ENCODE data around the gene HSPA12A. TPM values are rescaled to one million over a fixed set of nuclear protein-coding genes. Genes with fewer than 3 reads are reported as not detected.

Gene HSPA12A
- total and polyA plus RNA-seq, 7 donors = 1.4 to 17.4 (median 12.3) TPM

DNA sequence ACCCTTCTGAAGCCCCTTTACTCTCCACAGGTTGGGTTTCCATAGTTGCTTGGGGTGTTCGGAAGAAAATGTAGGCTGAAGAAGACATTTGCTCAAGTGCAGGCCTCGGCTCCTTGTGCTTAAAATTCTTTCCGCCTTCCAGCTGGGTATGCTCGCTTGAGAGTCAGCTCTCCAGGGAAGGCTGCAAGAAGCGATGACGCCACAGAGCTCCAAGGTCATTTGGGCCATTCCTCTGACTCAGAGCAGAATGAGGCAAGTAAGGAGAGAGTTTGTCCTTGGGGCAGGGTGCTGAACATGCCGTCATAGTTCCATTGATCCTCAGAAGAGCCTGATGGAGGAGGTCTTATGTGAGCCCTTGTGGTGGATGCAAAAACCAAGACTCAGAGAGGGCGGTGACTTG is 27.4 kb upstream of the HSPA12A start:
- no peaks in the 10 kb centered on the region for H3K27me3 ChIP-seq
- no peak for TF ChIP-seq POLR2A (IDR thresholded peaks at IDR 0.05)
- TF ChIP-seq, protein P1, sequence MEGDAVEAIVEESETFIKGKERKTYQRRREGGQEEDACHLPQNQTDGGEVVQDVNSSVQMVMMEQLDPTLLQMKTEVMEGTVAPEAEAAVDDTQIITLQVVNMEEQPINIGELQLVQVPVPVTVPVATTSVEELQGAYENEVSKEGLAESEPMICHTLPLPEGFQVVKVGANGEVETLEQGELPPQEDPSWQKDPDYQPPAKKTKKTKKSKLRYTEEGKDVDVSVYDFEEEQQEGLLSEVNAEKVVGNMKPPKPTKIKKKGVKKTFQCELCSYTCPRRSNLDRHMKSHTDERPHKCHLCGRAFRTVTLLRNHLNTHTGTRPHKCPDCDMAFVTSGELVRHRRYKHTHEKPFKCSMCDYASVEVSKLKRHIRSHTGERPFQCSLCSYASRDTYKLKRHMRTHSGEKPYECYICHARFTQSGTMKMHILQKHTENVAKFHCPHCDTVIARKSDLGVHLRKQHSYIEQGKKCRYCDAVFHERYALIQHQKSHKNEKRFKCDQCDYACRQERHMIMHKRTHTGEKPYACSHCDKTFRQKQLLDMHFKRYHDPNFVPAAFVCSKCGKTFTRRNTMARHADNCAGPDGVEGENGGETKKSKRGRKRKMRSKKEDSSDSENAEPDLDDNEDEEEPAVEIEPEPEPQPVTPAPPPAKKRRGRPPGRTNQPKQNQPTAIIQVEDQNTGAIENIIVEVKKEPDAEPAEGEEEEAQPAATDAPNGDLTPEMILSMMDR (IDR thresholded peaks at IDR 0.05) = no peak
- TF ChIP-seq EP300 (IDR thresholded peaks at IDR 0.05) = no peak
- TF ChIP-seq POLR2AphosphoS5 (IDR thresholded peaks at IDR 0.05) = no peak
- no peak overlapping the region for H3K4me3 ChIP-seq
- H3K9me3 ChIP-seq = no peaks in the 10 kb centered on the region
- WGBS, 2 donors = 94% methylated on average over 8 of the region's 8 CpGs
- DNase-seq = peak; percentile 59
- intact Hi-C loops (cut with DNase I) = loop anchor here (5.0 kb wide), 1 partner anchor 37 kb away; no protein-coding TSS in a partner anchor
- H3K4me1 ChIP-seq = no peaks in the 10 kb centered on the region
- no peak overlapping the region for H3K27ac ChIP-seq
- H3K36me3 ChIP-seq = no peaks in the 10 kb centered on the region

- no peak overlapping the region for H3K27ac ChIP-seq
- H3K9me3 ChIP-seq = no peaks in the 10 kb centered on the region
- H3K36me3 ChIP-seq = no peaks in the 10 kb centered on the region
- 90 to 92% methylated on average over 7 of the region's 7 CpGs for WGBS, 2 donors
- no peaks in the 10 kb centered on the region for H3K4me1 ChIP-seq
- H3K27me3 ChIP-seq = no peaks in the 10 kb centered on the region
- no peak overlapping the region for H3K4me3 ChIP-seq
- TF ChIP-seq, protein P1 (IDR thresholded peaks at IDR 0.05) = no peak
- TF ChIP-seq EP300 (IDR thresholded peaks at IDR 0.05) = no peak
- DNase-seq = peak; percentile 20
- intact Hi-C loops (cut with DNase I) = loop anchor here (5.0 kb wide), 1 partner anchor 37 kb away; no protein-coding TSS in a partner anchor
Measured at GRCh38 chr10:116769368-116769767, 27.0 kb upstream of the HSPA12A start.

GRCh38 chr10:116768786-116769185 is 26.4 kb upstream of the HSPA12A start:
- no peaks in the 10 kb centered on the region for H3K36me3 ChIP-seq
- H3K9me3 ChIP-seq = no peaks in the 10 kb centered on the region
- DNase-seq = peak; percentile 17
- intact Hi-C loops (cut with DNase I) = loop anchor here (5.0 kb wide), 1 partner anchor 36 kb away; no protein-coding TSS in a partner anchor
- 77 to 85% methylated on average over 4 of the region's 4 CpGs for WGBS, 2 donors
- no peaks in the 10 kb centered on the region for H3K27me3 ChIP-seq
- no peak overlapping the region for H3K4me3 ChIP-seq
- no peaks in the 10 kb centered on the region for H3K4me1 ChIP-seq
- no peak overlapping the region for H3K27ac ChIP-seq
- TF ChIP-seq, protein P1 (IDR thresholded peaks at IDR 0.05) = no peak
- TF ChIP-seq POLR2AphosphoS5 (IDR thresholded peaks at IDR 0.05) (no peak), POLR2A (IDR thresholded peaks at IDR 0.05) (no peak), EP300 (IDR thresholded peaks at IDR 0.05) (no peak)

DNA sequence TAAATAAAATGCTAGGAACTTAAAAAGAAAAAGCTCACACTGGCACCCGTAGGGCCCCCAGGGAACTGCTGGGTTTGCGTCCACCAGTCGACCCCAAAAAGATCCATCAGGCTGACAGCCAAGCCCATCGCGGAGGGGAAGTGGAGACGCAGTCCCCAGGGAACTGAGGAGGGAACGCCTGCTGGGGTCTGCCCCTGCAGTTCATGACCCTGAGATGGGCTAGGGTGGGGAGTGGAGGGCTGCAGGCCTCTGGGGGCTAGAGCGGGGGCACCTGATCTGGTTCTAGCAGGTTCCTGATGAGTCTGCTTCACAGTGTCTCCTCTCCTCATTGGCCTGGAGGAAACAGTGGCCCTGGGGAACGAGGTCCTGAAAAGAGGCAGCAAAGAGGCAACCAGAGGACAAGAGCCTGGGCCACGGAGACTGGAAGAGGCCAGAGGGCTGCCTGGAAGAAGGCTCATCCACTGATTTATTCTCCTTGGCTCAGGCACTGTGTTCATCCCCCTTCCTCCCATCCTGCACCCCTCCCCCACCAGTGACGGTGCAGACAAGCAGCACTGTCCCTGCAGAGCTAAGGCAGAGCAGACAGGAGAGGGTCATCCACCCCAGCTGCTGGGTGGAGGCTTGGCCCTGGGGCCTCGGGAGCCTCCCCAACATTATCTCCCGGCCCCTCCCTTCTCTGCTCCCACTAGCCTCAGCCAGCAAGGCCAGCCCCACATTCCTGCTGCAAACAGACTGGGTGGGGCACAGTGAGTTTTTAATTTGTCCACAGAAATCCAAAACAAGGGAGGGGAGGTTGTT is 24.7 kb upstream of the HSPA12A start:
- H3K27ac ChIP-seq = no peak overlapping the region

More for the DNA sequence above, 24.7 kb upstream of the HSPA12A start:
- DNase-seq = peak; percentile 64
- Histone ChIP-seq H3K4me1 (no peaks in the 10 kb centered on the region), H3K9me3 (no peaks in the 10 kb centered on the region), H3K27me3 (no peaks in the 10 kb centered on the region), H3K4me3 (no peak overlapping the region), H3K36me3 (no peaks in the 10 kb centered on the region)
- no peak for TF ChIP-seq EP300 (IDR thresholded peaks at IDR 0.05)
- no peak for TF ChIP-seq POLR2AphosphoS5 (IDR thresholded peaks at IDR 0.05)
- TF ChIP-seq POLR2A (IDR thresholded peaks at IDR 0.05) = no peak
- TF ChIP-seq, protein P1 (IDR thresholded peaks at IDR 0.05) = no peak
- intact Hi-C loops (cut with DNase I) = loop anchor here (5.0 kb wide), 1 partner anchor 35 kb away; no protein-coding TSS in a partner anchor
- WGBS, 2 donors = 16 to 31% methylated on average over 13 of the region's 13 CpGs

Data from sigmoid colon (tissue), 7 donors.